ENCODE data around the gene CD160. TPM values are rescaled to one million over a fixed set of nuclear protein-coding genes. Genes with fewer than 3 reads are reported as not detected.

Gene CD160
- total and polyA plus RNA-seq, 9 donors, result 0.10 to 1.9 (median 0.20) TPM; not detected in 4

- WGBS, 3 donors, result 63 to 74% (median 68%) methylated on average over 5 of the region's 5 CpGs
- no peak for DNase-seq
Measured at GRCh38 chr1:145695821-145696629, 23.3 kb upstream of the CD160 start.

DNA sequence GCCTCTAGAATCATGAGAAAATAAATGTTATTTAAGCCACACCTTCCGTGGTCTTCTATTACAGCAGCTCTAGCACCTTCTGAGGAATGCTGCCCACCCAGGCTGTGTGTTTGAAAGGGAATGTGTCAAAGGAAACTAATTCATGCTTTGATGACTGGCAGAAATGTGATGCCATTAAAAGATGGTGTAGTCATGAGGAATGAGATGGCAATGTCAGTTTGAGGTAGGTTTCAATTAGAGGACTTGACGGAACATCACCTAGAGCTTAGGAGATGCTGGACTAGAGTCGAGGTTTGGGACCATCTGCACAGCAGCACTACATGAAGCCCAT lies 22.7 kb upstream of the CD160 start:
- Histone ChIP-seq H3K4me1 (ENCODE audit: insufficient read depth) (no peaks in the 10 kb centered on the region), H3K27me3 (no peaks in the 10 kb centered on the region), H3K36me3 (no peaks in the 10 kb centered on the region), H3K4me3 (no peak overlapping the region), H3K9me3 (no peaks in the 10 kb centered on the region), H3K27ac (no peak overlapping the region)
- intact Hi-C loops (cut with DNase I), result no loop called here
- 84 to 88% (median 88%) methylated on average over 3 of the region's 3 CpGs for WGBS, 3 donors
- TF ChIP-seq CTCF (IDR thresholded peaks at IDR 0.05), result no peak
- TF ChIP-seq EP300 (IDR thresholded peaks at IDR 0.05), result no peak
- no peak for TF ChIP-seq POLR2A (IDR thresholded peaks at IDR 0.05)
- no peak for DNase-seq

More at GRCh38 chr1:145695821-145696629, 23.3 kb upstream of the CD160 start:
- Histone ChIP-seq H3K27ac (no peak overlapping the region), H3K4me1 (ENCODE audit: insufficient read depth) (no peaks in the 10 kb centered on the region), H3K4me3 (no peak overlapping the region), H3K36me3 (no peaks in the 10 kb centered on the region), H3K27me3 (no peaks in the 10 kb centered on the region), H3K9me3 (no peaks in the 10 kb centered on the region)
- TF ChIP-seq CTCF (IDR thresholded peaks at IDR 0.05), result no peak
- no peak for TF ChIP-seq POLR2A (IDR thresholded peaks at IDR 0.05)
- no peak for TF ChIP-seq EP300 (IDR thresholded peaks at IDR 0.05)
- intact Hi-C loops (cut with DNase I), result no loop called here

- H3K27ac ChIP-seq, result no peak overlapping the region
- DNase-seq, result no peak
- no peaks in the 10 kb centered on the region for H3K36me3 ChIP-seq
- WGBS, 3 donors, result 43 to 51% (median 49%) methylated on average over 2 of the region's 2 CpGs
- no peaks in the 10 kb centered on the region for H3K27me3 ChIP-seq
- TF ChIP-seq POLR2A (IDR thresholded peaks at IDR 0.05) (no peak), CTCF (IDR thresholded peaks at IDR 0.05) (no peak), EP300 (IDR thresholded peaks at IDR 0.05) (no peak)
- H3K9me3 ChIP-seq, result no peaks in the 10 kb centered on the region
- H3K4me1 ChIP-seq (ENCODE audit: insufficient read depth), result no peaks in the 10 kb centered on the region
- H3K4me3 ChIP-seq, result no peak overlapping the region
- intact Hi-C loops (cut with DNase I), result no loop called here
Measured at GRCh38 chr1:145701306-145701862, 17.9 kb upstream of the CD160 start.

- WGBS, 3 donors, result 72 to 83% (median 81%) methylated on average over 2 of the region's 2 CpGs
- intact Hi-C loops (cut with DNase I), result no loop called here
Measured at GRCh38 chr1:145702052-145702451, 17.2 kb upstream of the CD160 start.

More at GRCh38 chr1:145702052-145702451, 17.2 kb upstream of the CD160 start:
- H3K36me3 ChIP-seq, result no peaks in the 10 kb centered on the region
- no peaks in the 10 kb centered on the region for H3K27me3 ChIP-seq
- DNase-seq, result no peak
- H3K4me3 ChIP-seq, result no peak overlapping the region
- H3K4me1 ChIP-seq (ENCODE audit: insufficient read depth), result no peaks in the 10 kb centered on the region
- H3K9me3 ChIP-seq, result no peaks in the 10 kb centered on the region
- no peak overlapping the region for H3K27ac ChIP-seq
- TF ChIP-seq POLR2A (IDR thresholded peaks at IDR 0.05), result no peak
- no peak for TF ChIP-seq EP300 (IDR thresholded peaks at IDR 0.05)
- TF ChIP-seq CTCF (IDR thresholded peaks at IDR 0.05), result no peak

Measured in ovary (tissue), 9 donors.